GM12878 (cell line): ENCODE measurements around the gene SEMA5B. TPM values are rescaled to one million over a fixed set of nuclear protein-coding genes. Genes with fewer than 3 reads are reported as not detected.

ENCODE experiments used
- BRCA1 ChIP-seq: IDR thresholded peaks from 2 replicates; pipeline ENCODE4 v1.6.1; 2011; ENCODE audit warnings: low read depth, low read length, improper control_type of control experiment
- CREM ChIP-seq: IDR thresholded peaks from 2 replicates; pipeline ENCODE4 v1.6.1; 2014; ENCODE audit warnings: antibody characterized with exemption, low read depth
- FOXM1 ChIP-seq: IDR thresholded peaks from 2 replicates; pipeline ENCODE4 v1.6.1; 2012; ENCODE audit warnings: low read depth, mild to moderate bottlenecking, inconsistent platforms, low read length, moderate library complexity
- HCFC1 ChIP-seq: fragments of 150-350 bp; IDR thresholded peaks from 2 replicates; pipeline ENCODE4 v1.6.1; 2014; ENCODE audit warnings: low read length
- NFYB ChIP-seq: IDR thresholded peaks from 2 replicates; pipeline ENCODE4 v1.6.1; 2011; ENCODE audit warnings: low read depth, mild to moderate bottlenecking, low read length, improper control_type of control experiment, moderate library complexity; ENCODE audit not compliant: insufficient read depth
- PBX3 ChIP-seq: IDR thresholded peaks from 2 replicates; pipeline ENCODE4 v1.6.1; 2011; ENCODE audit warnings: mild to moderate bottlenecking, low read depth, low read length, moderate library complexity; ENCODE audit not compliant: insufficient replicate concordance
- PML ChIP-seq: IDR thresholded peaks from 2 replicates; pipeline ENCODE4 v1.6.1; 2012; ENCODE audit warnings: low read length, inconsistent platforms
- RUNX3 ChIP-seq: IDR thresholded peaks from 2 replicates; pipeline ENCODE4 v1.6.1; 2012; ENCODE audit warnings: low read length, inconsistent platforms
- TCF3 ChIP-seq: IDR thresholded peaks from 2 replicates; pipeline ENCODE4 v1.6.1; 2012; ENCODE audit warnings: low read depth, mild to moderate bottlenecking, low read length, borderline replicate concordance; ENCODE audit not compliant: insufficient read depth
- ZBTB4 ChIP-seq: fragments of 450-650 bp; formaldehyde crosslinking; IDR thresholded peaks from 2 replicates; pipeline ENCODE4 v1.4.0; 2022; ENCODE audit warnings: mild to moderate bottlenecking, moderate library complexity
- ZNF592 ChIP-seq: fragments of 450-650 bp; IDR thresholded peaks from 2 replicates; pipeline ENCODE4 v1.6.1; 2017; ENCODE audit warnings: mild to moderate bottlenecking, moderate library complexity
- polyA plus RNA-seq, 11 experiments: library from polyadenylated mRNA; depleted of rRNA in 4 of 11; unstranded in 6 of 11; stranded (reverse) in 5 of 11; fragments of >200 nt; fragmentation: Nextera tagmentation in 4 of 11; fragmentation: Illumina TruSeq in 1 of 11; extraction: Ambion mirVana in 4 of 11; extraction: Trizol in 1 of 11; gene quantifications; 1 replicate in 1 of 11; 2 replicates in 10 of 11; pipeline versions ENCODE4 v1.2.1 to v1.2.3, GENCODE V29; 2011 to 2016; ENCODE audit warnings: inconsistent platforms in 2 of 11, missing spikeins in 2 of 11, low read depth in 1 of 11
- total RNA-seq, 4 experiments: library from RNA; depleted of rRNA in 3 of 4; stranded (reverse); fragments of >200 nt in 3 of 4; fragmentation: Illumina TruSeq in 1 of 4; extraction: Trizol in 1 of 4; gene quantifications; 2 replicates each; pipeline versions ENCODE4 v1.2.1 to v1.2.3, GENCODE V29; 2013 to 2021

Gene SEMA5B
- total and polyA plus RNA-seq, 10 of the 15 experiments (the other 5 are each of a cell fraction or from before 2014, with no cell fraction given): 0.05 TPM; not detected in 9

GRCh38 chr3:122886946-122887345 is 140.6 kb downstream of the SEMA5B start (continued):
- no peak for TF ChIP-seq ZNF592
- TF ChIP-seq BRCA1: no peak
- TF ChIP-seq FOXM1: no peak
- TF ChIP-seq ZBTB4 (CRISPR knock-in tag): no peak
- no peak for TF ChIP-seq TCF3
- TF ChIP-seq CREM: no peak
- no peak for TF ChIP-seq PML
- no peak for TF ChIP-seq NFYB
- no peak for TF ChIP-seq RUNX3
- no peak for TF ChIP-seq PBX3
- TF ChIP-seq HCFC1: no peak
- TF ChIP-seq, all 136 proteins: peak for 0
